Muscle of back (tissue), 11 donors: ENCODE data around the gene GRIK2. TPM values are rescaled to one million over a fixed set of nuclear protein-coding genes. Genes with fewer than 3 reads are reported as not detected.
"Not testable (repeated sequence)": the region's sequence is repeated elsewhere in the genome, so short reads cannot be mapped to it uniquely, and the experiment has no call there.

ENCODE experiments used
- DNase-seq, 3 donors: peaks; one replicate each; pipeline versions ENCODE4 v3.0.0 to v3.0.0-alpha.2; 2013
- polyA plus RNA-seq, 10 donors: library from polyadenylated mRNA; unstranded; fragments of 120-200 nt; gene quantifications; one replicate each; pipeline ENCODE4 v1.2.1, GENCODE V29; 2013; ENCODE audit not compliant: insufficient read length in 10 of 10

The GRIK2 gene
- polyA plus RNA-seq, 10 donors, result 1.0 to 3.7 (median 1.6) TPM

GRCh38 chr6:101630941-101631340 lies 237.4 kb downstream of the GRIK2 start:
- peak in 1 of 3 donors; percentile 12 for DNase-seq

- no peak for DNase-seq
Observed at GRCh38 chr6:101633081-101633480, 239.6 kb downstream of the GRIK2 start.

- DNase-seq, result not testable (repeated sequence)
Observed at GRCh38 chr6:101638865-101639264, 245.4 kb downstream of the GRIK2 start.

GRCh38 chr6:101640131-101640530 lies 246.6 kb downstream of the GRIK2 start:
- no peak for DNase-seq

GRCh38 chr6:101645770-101646169 lies 252.3 kb downstream of the GRIK2 start:
- no peak for DNase-seq

GRCh38 chr6:101650402-101651100 lies 257.0 kb downstream of the GRIK2 start:
- no peak for DNase-seq

- DNase-seq, result no peak
Observed at GRCh38 chr6:101652079-101652478, 258.6 kb downstream of the GRIK2 start.

- DNase-seq, result no peak
Observed at GRCh38 chr6:101655109-101655508, 261.6 kb downstream of the GRIK2 start.

- DNase-seq, result no peak
Observed at GRCh38 chr6:101662111-101662897, 268.8 kb downstream of the GRIK2 start.

GRCh38 chr6:101663100-101663499 lies 269.6 kb downstream of the GRIK2 start:
- no peak for DNase-seq

- no peak for DNase-seq
Observed at GRCh38 chr6:101666256-101666655, 272.7 kb downstream of the GRIK2 start.

- DNase-seq, result no peak
Observed at GRCh38 chr6:101668496-101669030, 275.1 kb downstream of the GRIK2 start.

- no peak for DNase-seq
Observed at GRCh38 chr6:101676187-101676586, 282.7 kb downstream of the GRIK2 start.

GRCh38 chr6:101682937-101683336 lies 289.4 kb downstream of the GRIK2 start:
- DNase-seq, result no peak

- no peak for DNase-seq
Observed at GRCh38 chr6:101683884-101684283, 290.4 kb downstream of the GRIK2 start.

- no peak for DNase-seq
Observed at GRCh38 chr6:101686653-101687052, 293.1 kb downstream of the GRIK2 start.

- DNase-seq, result no peak
Observed at GRCh38 chr6:101689156-101689555, 295.6 kb downstream of the GRIK2 start.

- no peak for DNase-seq
Observed at GRCh38 chr6:101689695-101690094, 296.2 kb downstream of the GRIK2 start.

- DNase-seq, result no peak
Observed at GRCh38 chr6:101700655-101701054, 307.1 kb downstream of the GRIK2 start.

GRCh38 chr6:101703311-101703710 lies 309.8 kb downstream of the GRIK2 start:
- DNase-seq, result no peak

- DNase-seq, result no peak
Observed at GRCh38 chr6:101705866-101706265, 312.4 kb downstream of the GRIK2 start.

- no peak for DNase-seq
Observed at GRCh38 chr6:101706576-101706975, 313.1 kb downstream of the GRIK2 start.

GRCh38 chr6:101711518-101711917 lies 318.0 kb downstream of the GRIK2 start:
- no peak for DNase-seq
